GM18517 (cell line): ENCODE results near the gene KSR2.

Source experiments
- ATAC-seq: cut with Tn5 transposase; IDR thresholded peaks from one replicate; pipeline ENCODE4 v1.9.1; 2021; ENCODE audit warnings: mild to moderate bottlenecking, moderate library complexity; ENCODE audit not compliant: unreplicated experiment

The KSR2 gene

DNA sequence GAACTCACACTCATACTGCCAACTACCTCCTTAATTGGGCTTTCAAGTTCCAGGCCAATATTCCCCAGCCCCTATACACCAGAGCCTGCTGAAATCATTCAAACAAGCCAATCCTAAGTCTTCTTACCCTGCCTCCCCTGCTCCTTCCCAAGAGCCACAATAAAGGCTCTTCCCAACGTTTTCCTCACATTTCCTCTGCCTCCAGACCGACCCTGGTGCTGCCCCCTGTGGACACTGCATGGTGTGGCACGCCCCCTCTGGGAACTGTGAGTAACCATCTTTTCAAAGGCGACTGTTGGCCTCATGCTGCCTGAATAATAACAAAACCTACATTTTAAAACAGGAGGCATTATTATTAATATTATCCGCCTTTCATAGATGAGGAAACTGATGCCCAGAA is 495.8 kb downstream of the KSR2 start:
- no peak for ATAC-seq

- ATAC-seq: no peak
Observed at GRCh38 chr12:117470804-117471203, 498.0 kb downstream of the KSR2 start.

- no peak for ATAC-seq
Observed at GRCh38 chr12:117469883-117470483, 498.8 kb downstream of the KSR2 start.

DNA sequence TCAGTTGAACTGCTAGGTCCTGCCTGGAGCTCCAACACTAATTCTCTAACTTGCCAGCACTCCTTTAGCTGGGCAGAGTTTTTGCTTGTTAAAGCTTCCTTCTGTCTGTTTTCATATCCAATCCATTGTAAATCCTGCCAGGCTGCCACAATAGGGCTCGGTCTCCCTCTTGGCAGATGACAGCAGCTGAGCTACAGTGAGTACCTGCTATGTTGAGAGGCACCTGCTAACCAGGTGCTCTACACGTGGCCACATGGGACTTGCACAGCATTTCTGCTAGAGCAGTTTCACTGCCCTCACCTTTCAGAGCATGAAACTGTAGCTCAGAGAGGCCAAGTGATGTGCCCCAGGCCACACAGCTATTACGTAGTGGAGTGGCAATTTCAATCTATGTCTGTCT is 500.8 kb downstream of the KSR2 start:
- ATAC-seq: no peak

DNA sequence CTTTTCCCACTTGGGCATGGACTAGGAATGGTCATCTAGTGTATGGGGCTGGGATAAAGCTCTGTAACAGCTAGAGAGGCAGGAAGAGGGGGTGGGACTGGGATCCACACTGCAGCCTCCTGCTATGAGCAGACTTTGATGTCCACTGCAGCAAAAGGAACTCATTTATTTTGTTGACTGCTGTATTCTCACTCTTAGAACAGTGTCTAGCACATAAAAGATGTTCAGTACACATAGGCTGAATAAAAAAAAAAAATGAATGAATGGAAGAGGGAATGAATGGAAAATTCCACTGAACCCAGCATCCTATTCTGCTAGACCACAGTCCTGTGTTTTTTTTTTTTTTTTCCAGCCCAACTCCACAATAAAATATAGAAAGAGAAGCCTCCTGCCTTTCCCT is 501.2 kb downstream of the KSR2 start:
- no peak for ATAC-seq

DNA sequence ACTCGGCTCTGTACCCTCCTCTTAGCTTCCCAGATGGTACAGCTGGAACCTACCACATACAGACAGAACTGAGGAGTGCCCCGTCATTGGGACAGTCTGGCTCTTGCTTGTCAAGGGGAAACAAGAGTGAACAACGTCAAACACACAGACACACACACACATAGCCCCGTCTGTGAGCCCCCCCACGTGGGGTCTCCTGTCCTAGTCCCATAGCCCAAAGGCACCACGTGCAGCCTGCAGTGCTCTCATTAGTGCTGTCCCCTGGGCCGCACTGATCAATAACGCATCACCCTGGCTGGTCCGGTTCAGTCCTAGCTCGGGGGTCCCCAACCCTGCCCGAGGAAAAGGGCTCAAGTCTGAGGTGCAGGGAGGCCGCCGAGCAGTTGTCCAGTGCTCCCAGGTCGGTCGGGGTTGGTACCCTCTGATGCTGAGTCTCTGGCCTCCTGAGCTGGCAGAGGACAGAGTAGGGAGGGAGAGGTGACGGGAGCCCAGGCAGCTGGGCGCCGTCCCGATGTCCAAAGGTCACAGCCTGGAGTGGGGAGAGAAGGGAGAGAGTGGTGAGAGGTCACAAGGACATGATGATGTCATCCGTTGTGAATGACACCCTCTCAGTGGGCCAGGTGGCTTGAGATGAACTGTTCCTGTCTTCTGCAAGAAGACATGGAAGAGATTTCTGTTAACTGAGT is 502.0 kb downstream of the KSR2 start:
- ATAC-seq: no peak

DNA sequence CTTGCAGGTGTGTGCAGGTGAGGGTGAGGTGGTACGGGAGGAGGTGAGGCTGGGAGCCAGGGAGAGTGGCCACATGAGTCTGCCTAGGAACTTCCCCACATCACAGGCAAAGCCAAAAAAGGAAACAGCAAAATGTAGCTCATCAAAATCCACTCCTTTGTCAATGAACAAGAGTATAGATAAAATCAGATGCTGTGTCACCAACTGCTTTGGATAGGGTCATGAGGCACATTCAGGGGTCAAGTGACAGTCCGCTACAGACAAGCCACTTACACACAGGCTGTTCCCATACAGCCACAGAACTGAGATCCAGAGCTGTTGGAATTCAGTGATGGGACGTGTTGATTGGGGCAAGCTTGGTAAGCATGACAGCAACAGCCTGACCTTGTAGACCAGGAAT is 507.1 kb downstream of the KSR2 start:
- no peak for ATAC-seq

- ATAC-seq: no peak
Observed at GRCh38 chr12:117459229-117459628, 509.6 kb downstream of the KSR2 start.

GRCh38 chr12:117457189-117457588 is 511.6 kb downstream of the KSR2 start:
- no peak for ATAC-seq

DNA sequence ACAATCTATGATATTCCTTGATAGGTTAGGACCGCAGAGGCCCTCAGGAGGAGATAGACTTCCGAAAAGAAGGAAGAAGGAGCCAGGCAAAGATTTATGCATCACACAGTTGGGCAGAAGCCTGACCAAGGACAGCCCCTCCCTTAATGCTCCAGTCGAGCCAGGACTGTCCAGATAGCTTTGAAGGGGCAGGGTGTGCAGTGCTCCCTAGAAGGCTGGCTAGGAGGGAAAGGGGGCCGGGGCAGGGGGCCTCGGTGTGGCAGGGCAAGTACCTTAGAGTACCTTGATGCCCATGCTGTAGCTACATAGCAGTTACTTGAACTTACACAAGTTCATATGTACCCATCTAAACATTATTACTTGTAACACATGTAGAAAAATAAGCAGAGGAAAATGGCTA is 512.7 kb downstream of the KSR2 start:
- no peak for ATAC-seq

- ATAC-seq: no peak
Observed at GRCh38 chr12:117453961-117454360, 514.8 kb downstream of the KSR2 start.

GRCh38 chr12:117452112-117452511 is 516.7 kb downstream of the KSR2 start:
- ATAC-seq: no peak

GRCh38 chr12:117450209-117450608 is 518.6 kb downstream of the KSR2 start:
- no peak for ATAC-seq

GRCh38 chr12:117447665-117448366 is 521.0 kb downstream of the KSR2 start:
- no peak for ATAC-seq

GRCh38 chr12:117444781-117445180 is 524.0 kb downstream of the KSR2 start:
- ATAC-seq: no peak

- no peak for ATAC-seq
Observed at GRCh38 chr12:117441751-117442150, 527.0 kb downstream of the KSR2 start.

DNA sequence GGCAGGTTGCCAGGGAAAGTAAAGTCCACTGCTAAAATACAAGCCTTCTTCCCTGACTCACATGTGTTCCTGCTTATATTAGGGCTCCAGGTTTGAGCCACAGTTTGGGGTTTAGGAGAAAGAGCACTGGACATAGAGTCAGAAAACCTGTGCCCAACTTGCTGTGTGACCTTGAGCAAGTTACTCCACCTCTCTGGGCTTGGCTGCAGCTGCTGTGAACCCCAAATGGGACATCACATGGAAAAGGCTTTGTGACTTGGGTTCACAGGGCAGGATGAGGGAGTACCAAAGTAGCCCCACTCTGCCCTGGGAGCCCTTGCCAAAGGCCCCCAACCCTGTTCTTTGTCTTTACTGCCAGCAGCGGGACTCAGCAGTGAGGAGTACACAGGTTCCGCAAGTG is 528.4 kb downstream of the KSR2 start:
- ATAC-seq: no peak

DNA sequence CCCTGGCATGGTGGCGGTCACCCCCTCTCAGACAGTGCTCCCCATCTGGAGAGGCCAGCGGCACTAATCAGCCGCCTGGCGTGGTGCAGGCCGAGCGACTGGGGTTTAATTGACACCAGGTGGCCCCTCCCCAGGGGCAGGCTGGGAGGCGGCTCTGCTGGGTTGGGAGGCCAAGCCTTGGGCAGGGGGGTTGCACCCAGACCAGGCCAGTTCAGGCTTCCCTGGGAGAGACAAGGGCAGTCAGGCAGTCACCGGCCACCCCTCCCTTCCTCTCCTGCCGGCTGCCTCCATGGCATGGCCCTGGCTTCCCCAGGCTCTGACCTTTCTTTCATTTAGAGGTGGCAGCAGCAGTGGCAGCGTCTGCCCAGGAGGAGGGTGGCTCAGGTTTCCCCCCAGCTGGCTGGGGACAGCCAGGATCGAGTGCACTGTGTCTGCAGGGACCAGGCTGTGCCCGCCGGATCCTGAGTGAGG is 529.2 kb downstream of the KSR2 start:
- ATAC-seq: no peak

GRCh38 chr12:117438809-117439208 is 530.0 kb downstream of the KSR2 start:
- no peak for ATAC-seq

- ATAC-seq: no peak
Observed at GRCh38 chr12:117437516-117438255, 531.1 kb downstream of the KSR2 start.

DNA sequence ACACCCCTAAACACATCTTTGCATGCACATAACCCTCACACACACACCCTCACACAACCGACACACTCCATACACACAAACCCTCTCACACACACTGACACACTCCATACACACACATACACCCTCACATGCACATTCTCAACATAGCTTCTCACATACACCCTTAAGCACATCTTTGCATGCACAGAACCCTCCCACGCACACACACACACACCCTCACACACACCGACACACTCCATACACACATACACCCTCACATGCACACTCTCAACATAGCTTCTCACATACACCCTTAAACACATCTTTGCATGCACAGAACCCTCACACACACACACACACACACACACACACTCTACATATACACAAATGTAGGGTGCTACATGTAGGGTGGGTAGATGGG is 534.9 kb downstream of the KSR2 start:
- no peak for ATAC-seq
